K562 (cell line): ENCODE measurements around the gene ZNF544. TPM values are rescaled to one million over a fixed set of nuclear protein-coding genes. Genes with fewer than 3 reads are reported as not detected.
A peak's percentile ranks its signal among the peaks of the same experiment; 100 is the strongest.

ENCODE experiments used
- BRCA1 ChIP-seq, 2 experiments: fragments of 450-650 bp in 1 of 2; sonication (generic) in 1 of 2; formaldehyde crosslinking in 1 of 2; IDR thresholded peaks; 2 replicates each; pipeline versions ENCODE4 v1.5.0 to v1.6.1; 2017 to 2020; ENCODE audit warnings: mild to moderate bottlenecking in 1 of 2, missing genetic modification reagents in 1 of 2
- CTBP1 ChIP-seq: fragments of 450-650 bp; IDR thresholded peaks from 2 replicates; pipeline ENCODE4 v1.6.1; 2016; ENCODE audit warnings: borderline replicate concordance
- GABPA ChIP-seq: fragments of 200-800 bp; sonication (Bioruptor generic); conservative IDR thresholded peaks from 2 replicates; pipeline ENCODE4 v1.6.1; 2016; ENCODE audit warnings: low read depth, missing genetic modification characterization, missing compliant biosample characterization
- KAT7 ChIP-seq: sonication (generic); formaldehyde crosslinking; IDR thresholded peaks from 2 replicates; pipeline ENCODE4 v1.8.0; 2022; ENCODE audit warnings: missing genetic modification reagents, mild to moderate bottlenecking, borderline replicate concordance
- POLR2AphosphoS5 ChIP-seq: IDR thresholded peaks from 2 replicates; pipeline ENCODE4 v1.6.1; 2011; ENCODE audit warnings: mild to moderate bottlenecking, low read depth, low read length, moderate library complexity; ENCODE audit not compliant: control insufficient read depth, insufficient read depth
- POLR2G ChIP-seq: fragments of 200-400 bp; formaldehyde crosslinking; IDR thresholded peaks from 2 replicates; pipeline ENCODE4 v1.6.1; 2017; ENCODE audit warnings: low read depth, mild to moderate bottlenecking, antibody characterized with exemption, low read length, moderate library complexity
- ZNF407 ChIP-seq: fragments of 450-650 bp; IDR thresholded peaks from 2 replicates; pipeline ENCODE4 v1.6.1; 2016; ENCODE audit warnings: low read depth
- polyA plus RNA-seq, 8 experiments: library from polyadenylated mRNA; depleted of rRNA in 4 of 8; stranded (reverse) in 5 of 8; unstranded in 3 of 8; fragments of >200 nt; fragmentation: Nextera tagmentation in 2 of 8; fragmentation: Illumina TruSeq in 1 of 8; extraction: Ambion mirVana in 2 of 8; extraction: Trizol in 1 of 8; gene quantifications; 2 replicates each; pipeline versions ENCODE4 v1.2.1 to v1.2.3, GENCODE V29; 2011 to 2014; ENCODE audit warnings: inconsistent platforms in 1 of 8, missing spikeins in 1 of 8
- total RNA-seq, 7 experiments: library from RNA; depleted of rRNA in 6 of 7; stranded (reverse); fragments of >200 nt in 6 of 7; fragmentation: Illumina TruSeq in 2 of 7; extraction: Trizol in 2 of 7; gene quantifications; 2 replicates each; pipeline versions ENCODE4 v1.2.1 to v1.2.3, GENCODE V29; 2011 to 2021; ENCODE audit warnings: low replicate concordance in 1 of 7
- TF ChIP-seq, protein P1 (sequence below): fragments of 450-650 bp; IDR thresholded peaks from 2 replicates; pipeline ENCODE4 v1.6.1; 2014; ENCODE audit warnings: low read depth, mild to moderate bottlenecking, moderate library complexity, borderline replicate concordance
- TF ChIP-seq, protein P2 (sequence below): fragments of 450-650 bp; formaldehyde crosslinking; IDR thresholded peaks from 2 replicates; pipeline ENCODE4 v1.4.0; 2020; ENCODE audit warnings: mild to moderate bottlenecking, moderate library complexity
- TF ChIP-seq, protein P3 (sequence below): sonication (generic); formaldehyde crosslinking; IDR thresholded peaks from 2 replicates; pipeline ENCODE4 v1.8.0; 2022; ENCODE audit warnings: missing genetic modification reagents, mild to moderate bottlenecking, borderline replicate concordance

ZNF544 gene
- total and polyA plus RNA-seq, 9 of the 15 experiments (the other 6 are each of a cell fraction or from before 2014, with no cell fraction given): 23.6 to 59.0 (median 41.4) TPM

GRCh38 chr19:58181902-58182576 is 46.7 kb upstream of the ZNF544 start (continued):
- TF ChIP-seq, protein P1, sequence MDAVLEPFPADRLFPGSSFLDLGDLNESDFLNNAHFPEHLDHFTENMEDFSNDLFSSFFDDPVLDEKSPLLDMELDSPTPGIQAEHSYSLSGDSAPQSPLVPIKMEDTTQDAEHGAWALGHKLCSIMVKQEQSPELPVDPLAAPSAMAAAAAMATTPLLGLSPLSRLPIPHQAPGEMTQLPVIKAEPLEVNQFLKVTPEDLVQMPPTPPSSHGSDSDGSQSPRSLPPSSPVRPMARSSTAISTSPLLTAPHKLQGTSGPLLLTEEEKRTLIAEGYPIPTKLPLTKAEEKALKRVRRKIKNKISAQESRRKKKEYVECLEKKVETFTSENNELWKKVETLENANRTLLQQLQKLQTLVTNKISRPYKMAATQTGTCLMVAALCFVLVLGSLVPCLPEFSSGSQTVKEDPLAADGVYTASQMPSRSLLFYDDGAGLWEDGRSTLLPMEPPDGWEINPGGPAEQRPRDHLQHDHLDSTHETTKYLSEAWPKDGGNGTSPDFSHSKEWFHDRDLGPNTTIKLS: no peak
- TF ChIP-seq POLR2AphosphoS5: 0 out of 2 replicates have a peak, but pooled peaks have one; percentile 23
- TF ChIP-seq ZNF407: 0 out of 2 replicates have a peak, but pooled peaks have one; percentile 30
- no peak for TF ChIP-seq BRCA1 (IDR thresholded peaks at IDR 0.05)
- peak; percentile 84 for TF ChIP-seq BRCA1 (CRISPR knock-in tag; IDR thresholded peaks at IDR 0.05)
- no peak for TF ChIP-seq GABPA
- 0 out of 2 replicates have a peak, but pooled peaks have one; percentile 22 for TF ChIP-seq POLR2G
- TF ChIP-seq, protein P2, sequence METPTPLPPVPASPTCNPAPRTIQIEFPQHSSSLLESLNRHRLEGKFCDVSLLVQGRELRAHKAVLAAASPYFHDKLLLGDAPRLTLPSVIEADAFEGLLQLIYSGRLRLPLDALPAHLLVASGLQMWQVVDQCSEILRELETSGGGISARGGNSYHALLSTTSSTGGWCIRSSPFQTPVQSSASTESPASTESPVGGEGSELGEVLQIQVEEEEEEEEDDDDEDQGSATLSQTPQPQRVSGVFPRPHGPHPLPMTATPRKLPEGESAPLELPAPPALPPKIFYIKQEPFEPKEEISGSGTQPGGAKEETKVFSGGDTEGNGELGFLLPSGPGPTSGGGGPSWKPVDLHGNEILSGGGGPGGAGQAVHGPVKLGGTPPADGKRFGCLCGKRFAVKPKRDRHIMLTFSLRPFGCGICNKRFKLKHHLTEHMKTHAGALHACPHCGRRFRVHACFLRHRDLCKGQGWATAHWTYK (CRISPR knock-in tag): 0 out of 2 replicates have a peak, but pooled peaks have one; percentile 73
- no peak for TF ChIP-seq KAT7
- TF ChIP-seq, protein P3, sequence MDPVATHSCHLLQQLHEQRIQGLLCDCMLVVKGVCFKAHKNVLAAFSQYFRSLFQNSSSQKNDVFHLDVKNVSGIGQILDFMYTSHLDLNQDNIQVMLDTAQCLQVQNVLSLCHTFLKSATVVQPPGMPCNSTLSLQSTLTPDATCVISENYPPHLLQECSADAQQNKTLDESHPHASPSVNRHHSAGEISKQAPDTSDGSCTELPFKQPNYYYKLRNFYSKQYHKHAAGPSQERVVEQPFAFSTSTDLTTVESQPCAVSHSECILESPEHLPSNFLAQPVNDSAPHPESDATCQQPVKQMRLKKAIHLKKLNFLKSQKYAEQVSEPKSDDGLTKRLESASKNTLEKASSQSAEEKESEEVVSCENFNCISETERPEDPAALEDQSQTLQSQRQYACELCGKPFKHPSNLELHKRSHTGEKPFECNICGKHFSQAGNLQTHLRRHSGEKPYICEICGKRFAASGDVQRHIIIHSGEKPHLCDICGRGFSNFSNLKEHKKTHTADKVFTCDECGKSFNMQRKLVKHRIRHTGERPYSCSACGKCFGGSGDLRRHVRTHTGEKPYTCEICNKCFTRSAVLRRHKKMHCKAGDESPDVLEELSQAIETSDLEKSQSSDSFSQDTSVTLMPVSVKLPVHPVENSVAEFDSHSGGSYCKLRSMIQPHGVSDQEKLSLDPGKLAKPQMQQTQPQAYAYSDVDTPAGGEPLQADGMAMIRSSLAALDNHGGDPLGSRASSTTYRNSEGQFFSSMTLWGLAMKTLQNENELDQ: 0 out of 2 replicates have a peak, but pooled peaks have one; percentile 18
- 0 out of 2 replicates have a peak, but pooled peaks have one; percentile 16 for TF ChIP-seq CTBP1
